LNCAP (cell line): ENCODE results near the gene EXOC6.

Source experiments
- TF ChIP-seq, protein P1 (sequence below): fragments of 450-650 bp; IDR thresholded peaks from 2 replicates; pipeline ENCODE4 v1.5.1; 2017; ENCODE audit warnings: mild to moderate bottlenecking

The EXOC6 gene

DNA sequence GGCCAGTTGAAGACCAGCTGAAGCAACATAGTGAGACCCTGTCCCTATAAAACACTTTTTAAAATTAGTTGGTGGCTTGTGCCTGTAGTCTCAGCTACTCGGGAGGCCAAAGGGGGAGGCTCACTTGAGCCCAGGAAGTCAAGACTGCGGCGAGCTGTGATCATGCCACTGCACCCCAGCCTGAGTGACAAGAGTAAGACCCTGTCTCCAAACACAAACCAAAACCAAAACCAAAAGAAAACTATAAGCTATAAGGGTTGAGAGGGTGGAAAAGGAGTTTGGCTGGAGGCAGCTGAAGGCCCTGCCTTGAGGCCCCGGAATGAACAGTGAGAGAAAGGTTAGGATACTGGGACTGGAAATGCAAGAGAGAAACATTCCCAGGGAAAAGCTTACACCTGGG, 10.9 kb upstream of the EXOC6 start:
- TF ChIP-seq, protein P1, sequence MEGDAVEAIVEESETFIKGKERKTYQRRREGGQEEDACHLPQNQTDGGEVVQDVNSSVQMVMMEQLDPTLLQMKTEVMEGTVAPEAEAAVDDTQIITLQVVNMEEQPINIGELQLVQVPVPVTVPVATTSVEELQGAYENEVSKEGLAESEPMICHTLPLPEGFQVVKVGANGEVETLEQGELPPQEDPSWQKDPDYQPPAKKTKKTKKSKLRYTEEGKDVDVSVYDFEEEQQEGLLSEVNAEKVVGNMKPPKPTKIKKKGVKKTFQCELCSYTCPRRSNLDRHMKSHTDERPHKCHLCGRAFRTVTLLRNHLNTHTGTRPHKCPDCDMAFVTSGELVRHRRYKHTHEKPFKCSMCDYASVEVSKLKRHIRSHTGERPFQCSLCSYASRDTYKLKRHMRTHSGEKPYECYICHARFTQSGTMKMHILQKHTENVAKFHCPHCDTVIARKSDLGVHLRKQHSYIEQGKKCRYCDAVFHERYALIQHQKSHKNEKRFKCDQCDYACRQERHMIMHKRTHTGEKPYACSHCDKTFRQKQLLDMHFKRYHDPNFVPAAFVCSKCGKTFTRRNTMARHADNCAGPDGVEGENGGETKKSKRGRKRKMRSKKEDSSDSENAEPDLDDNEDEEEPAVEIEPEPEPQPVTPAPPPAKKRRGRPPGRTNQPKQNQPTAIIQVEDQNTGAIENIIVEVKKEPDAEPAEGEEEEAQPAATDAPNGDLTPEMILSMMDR, result no peak

DNA sequence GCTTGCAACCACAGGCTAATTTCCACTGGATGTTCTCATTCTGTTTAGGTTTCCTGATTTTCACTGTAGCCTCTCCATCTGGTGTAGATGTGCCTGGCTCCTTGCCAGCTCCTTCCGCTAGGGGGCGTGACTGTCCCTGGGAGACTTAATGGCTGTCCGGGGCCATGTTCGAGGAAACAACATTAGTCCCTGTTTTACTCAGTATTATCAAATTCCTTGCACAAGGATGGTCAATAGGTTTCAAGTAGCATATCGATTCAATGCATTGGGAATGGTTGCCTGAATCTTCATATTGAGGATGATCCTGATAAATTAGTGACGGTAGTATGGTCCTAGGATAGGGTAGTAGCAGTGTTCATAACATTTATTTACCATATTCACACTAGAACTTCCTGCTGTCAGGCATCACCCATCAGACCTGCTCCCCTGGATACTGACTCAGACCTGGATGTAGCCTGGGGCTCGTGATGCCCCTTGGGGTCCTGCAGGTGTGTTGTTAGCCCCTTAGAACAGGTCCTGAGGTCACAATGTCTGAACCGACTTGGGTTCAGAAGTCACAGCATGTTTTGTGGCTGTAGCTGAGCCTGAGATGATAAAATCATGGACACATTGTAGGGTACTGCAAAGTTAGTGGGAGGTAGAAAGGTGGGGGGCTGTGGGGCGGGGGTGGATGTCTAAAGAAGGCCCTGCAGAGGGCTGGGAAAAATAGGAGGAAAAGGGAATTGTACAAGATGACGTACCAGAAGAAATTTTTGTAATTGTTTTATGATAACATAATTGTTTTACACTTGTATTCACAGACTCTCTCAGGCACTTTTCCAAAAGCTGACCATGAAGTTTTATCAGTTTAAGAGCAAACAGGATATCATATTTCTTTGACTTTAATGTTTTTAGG, 8.9 kb upstream of the EXOC6 start:
- TF ChIP-seq, protein P1, result no peak; the same call in 1 of the 2 replicates

DNA sequence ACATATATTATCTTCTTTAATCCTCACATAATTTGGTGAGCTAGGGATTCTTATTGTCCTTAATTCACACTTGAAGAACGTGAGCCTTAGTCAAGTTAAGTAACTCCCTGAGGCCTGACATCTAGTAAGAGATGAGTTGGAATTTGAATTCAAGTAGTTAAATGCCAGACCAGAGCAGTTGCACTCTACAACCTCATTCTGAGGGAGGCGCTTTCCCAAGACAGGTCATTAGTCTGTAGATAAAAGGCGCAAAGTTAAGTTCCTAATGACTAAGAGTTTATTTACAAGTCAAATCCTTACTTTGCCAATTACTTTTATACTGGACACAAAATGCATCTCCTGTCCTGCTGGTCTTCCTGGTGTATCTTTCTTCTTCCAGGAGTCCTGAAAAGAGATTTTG, 3.6 kb upstream of the EXOC6 start:
- TF ChIP-seq, protein P1, result no peak

DNA sequence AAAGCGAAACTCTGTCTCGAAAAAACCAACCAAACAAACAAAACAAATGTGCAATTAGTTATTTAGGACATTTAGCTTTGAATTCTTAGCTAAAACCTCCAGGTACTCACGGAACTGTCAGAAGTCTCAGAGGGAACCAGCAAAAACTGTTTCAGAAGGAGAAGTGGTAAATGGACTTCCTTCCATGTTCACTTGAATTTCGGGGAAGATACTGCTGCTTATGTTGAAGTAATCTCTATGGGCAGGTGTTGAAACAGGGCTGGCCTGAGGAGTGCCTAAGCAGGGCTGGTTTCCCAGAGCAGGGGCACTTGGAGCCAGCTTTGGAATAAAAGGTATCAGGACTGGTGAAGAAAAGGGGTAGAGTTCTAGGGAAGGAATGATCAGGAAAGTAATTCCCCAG, 2.4 kb upstream of the EXOC6 start:
- TF ChIP-seq, protein P1, result no peak

DNA sequence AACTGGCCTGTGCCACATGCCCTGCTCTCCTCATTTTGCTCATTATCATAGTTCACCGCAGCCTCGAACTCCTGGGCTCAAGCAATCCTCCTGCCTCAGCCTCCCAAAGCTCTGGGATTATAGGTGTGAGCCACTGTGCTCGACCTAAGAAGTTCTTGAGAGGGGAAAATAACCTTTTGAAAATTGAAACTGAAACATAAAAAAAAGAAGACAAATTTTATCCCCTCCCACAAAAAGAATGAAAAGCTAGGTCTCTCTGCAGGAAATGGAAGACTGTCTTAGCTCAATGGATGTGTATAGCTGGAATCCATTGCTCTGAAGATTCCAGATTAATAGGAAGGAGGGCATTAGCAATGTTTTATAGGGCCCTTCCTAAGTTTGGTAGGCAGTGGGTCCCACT, 2.0 kb upstream of the EXOC6 start:
- TF ChIP-seq, protein P1, result no peak

DNA sequence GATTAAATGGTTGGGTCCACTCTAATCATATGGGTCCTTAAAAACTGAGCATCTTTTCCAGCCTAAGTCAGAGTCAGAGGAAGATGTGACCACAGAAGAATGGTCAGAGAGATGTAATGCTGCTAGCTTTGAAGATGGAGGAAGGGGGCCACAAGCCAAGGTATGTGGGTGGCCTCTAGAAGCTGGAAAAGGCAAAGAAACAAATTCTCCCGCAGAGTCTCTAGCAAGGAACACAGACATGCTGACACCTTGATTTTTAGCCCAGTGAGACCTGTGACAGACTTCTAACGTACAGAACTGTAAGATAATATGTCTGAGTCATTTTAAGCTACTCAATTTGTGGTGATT, 1.5 kb upstream of the EXOC6 start:
- TF ChIP-seq, protein P1, result no peak

DNA sequence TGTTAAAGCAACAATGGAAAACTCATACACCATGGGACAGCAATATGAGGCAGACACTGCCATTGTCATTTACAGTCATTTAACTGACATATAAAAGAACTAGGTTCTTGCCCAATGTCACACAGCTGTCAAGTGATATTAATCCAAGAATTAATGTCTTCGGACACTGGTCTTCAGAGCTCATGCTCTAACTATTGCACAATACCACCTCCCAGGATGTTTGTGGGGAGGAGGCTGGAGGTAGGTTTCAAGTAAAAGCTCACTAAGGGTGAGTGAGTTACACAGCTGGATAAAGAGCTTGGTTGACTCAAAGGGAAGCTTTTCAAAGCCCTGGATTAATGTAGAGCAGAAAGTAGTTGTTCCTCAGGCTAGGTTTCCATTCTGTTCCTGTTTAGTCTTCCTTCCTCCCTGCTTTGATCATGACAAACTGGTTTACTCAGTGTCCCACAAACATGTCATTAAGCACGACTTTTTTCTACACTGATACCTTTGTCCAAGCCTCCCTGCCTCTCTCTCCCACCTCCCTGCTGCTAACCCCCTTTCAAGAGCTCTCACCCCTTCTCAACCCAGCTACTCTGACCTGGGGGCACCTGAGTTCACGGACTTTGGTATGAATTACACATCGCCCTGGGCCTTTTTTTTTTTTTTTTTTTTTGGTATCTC, 987 bp upstream of the EXOC6 start:
- TF ChIP-seq, protein P1, result no peak
